GM21825 (cell line): ENCODE results near the gene PAGR1.
"Not testable (repeated sequence)": the region's sequence is repeated elsewhere in the genome, so short reads cannot be mapped to it uniquely, and the experiment has no call there.

Source experiments
- ATAC-seq: cut with Tn5 transposase; IDR thresholded peaks from one replicate; pipeline ENCODE4 v1.9.1; 2021; ENCODE audit warnings: mild to moderate bottlenecking, moderate library complexity; ENCODE audit not compliant: unreplicated experiment

PAGR1 gene

DNA sequence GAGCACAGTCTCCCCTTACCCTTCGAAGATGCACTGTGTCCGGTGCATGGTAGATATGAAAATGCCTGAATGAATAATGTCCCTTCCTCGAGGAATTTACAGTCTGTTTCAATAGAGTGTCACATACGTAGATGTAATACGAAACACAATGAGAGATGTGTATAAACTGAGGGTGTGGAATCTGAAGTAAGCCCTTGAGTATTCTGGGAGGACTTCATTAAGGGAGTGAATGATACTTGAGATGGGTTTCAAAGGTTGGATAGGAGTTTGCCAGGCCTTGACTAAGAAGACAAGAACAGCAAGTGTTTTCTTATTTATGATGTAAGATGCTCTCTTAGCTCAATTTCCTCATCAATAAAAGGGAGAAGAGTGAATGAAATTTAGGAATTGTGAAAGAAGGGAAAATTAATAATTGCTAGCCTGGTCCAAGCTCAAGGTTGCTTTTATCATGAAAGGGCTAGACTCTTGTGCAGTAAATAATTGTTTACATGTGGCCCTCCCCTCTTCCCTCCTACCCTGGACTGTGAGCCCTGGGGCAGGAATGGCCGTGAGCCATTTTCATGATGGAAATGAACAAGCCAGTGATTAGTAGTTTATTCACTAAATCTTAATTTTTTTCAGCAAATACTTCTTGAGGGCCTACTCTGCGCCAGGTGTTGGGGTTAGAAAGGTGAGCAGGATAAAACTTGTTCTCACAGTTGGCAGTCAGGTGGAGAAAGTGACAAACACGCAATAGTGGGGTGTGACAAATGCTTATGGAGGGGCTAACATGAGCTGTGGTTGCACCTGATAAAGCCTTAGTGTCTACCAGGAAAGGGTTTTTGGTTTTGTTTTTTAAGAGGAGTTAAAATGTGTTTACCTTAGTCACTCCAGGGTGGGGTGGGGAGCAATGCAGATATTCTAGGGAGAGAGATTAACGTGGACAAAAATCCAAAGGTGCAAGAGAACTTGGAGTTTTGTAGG, 23.8 kb upstream of the PAGR1 start:
- no peak for ATAC-seq

DNA sequence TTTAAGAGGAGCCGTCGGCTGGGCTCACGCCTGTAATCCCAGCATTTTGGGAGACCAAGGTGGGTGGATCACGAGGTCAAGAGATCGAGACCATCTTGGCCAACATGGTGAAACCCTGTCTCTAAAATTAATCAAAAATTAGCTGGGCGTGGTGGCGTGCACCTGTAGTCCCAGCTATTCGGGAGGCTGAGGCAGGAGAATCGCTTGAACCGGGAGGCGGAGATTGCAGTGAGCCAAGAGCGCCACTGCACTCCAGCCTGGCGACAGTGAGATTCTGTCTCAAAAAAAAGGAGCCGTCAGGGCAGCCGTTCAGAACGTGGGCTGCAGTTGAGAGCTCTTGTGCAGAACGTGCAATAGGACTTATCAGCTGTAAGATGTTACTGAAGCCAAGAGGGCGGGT, 22.8 kb upstream of the PAGR1 start:
- ATAC-seq, result not testable (repeated sequence)

DNA sequence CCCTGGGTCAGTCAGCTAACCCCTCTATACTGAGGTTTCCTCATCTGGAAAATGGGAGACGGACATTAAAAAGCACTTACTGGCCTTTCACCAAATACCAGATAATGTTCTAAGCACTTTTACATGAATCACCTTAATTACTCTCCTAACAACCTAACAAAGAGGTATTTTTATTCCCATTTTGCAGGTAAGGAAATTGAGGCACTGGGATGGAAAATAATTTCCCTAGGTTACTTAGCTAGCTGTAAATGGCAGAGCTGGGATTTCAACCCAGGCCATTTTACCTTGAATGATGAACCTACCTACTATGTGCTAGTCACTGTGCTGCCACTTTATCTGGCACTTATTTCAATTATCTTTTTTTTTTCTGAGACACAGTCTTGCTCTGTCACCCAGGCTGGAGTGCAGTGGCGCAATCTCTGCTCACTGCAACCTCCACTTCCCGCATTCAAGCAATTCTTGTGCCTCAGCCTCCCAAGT, 21.7 kb upstream of the PAGR1 start:
- no peak for ATAC-seq

DNA sequence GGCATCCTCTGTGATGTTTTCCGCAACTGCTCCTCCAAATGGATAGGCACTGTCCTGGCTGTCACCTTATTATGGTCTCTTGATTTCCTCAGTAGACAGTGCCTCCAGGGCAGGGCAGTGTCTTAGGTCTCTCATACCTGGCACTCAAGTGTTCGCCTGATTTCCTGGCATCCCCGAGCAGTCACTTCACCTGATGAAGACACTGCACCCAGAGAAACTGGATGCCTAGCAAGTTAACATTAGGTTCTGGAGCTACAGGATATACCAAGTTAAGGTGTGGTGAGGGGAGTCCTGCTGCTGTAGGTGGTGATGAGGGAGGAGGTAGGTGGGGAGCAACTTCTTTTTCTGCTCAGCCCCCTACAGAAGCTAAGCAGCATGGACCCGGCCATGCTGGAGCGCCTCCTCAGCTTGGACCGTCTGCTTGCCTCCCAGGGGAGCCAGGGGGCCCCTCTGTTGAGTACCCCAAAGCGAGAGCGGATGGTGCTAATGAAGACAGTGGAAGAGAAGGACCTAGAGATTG, 13.5 kb upstream of the PAGR1 start:
- no peak for ATAC-seq

DNA sequence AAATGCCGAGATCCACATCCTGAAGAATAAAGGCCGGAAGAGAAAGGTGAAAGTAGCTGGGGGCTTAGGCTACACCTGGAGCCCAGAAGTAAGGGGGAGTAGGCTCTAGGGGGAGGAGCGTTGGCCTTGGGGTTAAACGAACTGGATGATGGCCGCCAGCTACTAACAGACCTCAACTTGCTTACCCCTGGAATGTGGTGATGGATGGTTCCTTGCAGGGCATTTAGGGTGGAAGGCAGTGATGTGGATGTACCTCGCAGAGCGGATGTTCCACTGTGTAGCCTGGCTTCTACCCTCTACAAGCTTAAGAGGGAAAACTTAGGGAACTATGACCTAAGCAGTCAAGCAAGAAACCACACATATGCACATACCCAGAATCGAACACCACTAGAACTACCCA, 11.9 kb upstream of the PAGR1 start:
- ATAC-seq, result no peak

DNA sequence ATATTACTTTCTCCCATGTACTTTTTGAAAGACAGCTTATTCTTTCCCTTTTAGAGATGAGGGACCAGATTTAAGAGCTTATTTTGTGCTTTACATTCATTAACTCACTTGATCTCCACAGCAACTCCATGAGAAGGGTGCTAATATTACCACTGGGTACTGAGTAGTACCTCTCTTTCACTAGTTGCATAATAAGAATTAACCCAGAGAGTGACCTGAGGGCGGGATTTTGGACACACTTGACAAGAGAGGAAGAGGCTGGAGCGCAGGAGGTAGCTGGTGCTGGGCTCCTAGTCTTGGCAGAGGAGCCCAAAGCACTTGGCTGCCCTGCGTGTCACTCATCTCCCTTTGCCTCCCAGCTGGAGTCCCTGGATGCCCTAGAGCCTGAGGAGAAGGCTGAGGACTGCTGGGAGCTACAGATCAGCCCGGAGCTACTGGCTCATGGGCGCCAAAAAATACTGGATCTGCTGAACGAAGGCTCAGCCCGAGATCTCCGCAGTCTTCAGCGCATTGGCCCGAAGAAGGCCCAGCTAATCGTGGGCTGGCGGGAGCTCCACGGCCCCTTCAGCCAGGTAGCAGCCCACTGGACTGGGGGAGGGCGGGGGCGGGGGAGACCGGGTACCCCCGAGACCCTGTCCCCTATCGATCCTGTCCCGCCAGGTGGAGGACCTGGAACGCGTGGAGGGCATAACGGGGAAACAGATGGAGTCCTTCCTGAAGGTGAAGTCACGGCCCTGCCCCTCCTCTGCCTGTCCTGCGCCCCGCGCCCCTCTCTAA, 11.3 kb upstream of the PAGR1 start:
- ATAC-seq, result no peak

DNA sequence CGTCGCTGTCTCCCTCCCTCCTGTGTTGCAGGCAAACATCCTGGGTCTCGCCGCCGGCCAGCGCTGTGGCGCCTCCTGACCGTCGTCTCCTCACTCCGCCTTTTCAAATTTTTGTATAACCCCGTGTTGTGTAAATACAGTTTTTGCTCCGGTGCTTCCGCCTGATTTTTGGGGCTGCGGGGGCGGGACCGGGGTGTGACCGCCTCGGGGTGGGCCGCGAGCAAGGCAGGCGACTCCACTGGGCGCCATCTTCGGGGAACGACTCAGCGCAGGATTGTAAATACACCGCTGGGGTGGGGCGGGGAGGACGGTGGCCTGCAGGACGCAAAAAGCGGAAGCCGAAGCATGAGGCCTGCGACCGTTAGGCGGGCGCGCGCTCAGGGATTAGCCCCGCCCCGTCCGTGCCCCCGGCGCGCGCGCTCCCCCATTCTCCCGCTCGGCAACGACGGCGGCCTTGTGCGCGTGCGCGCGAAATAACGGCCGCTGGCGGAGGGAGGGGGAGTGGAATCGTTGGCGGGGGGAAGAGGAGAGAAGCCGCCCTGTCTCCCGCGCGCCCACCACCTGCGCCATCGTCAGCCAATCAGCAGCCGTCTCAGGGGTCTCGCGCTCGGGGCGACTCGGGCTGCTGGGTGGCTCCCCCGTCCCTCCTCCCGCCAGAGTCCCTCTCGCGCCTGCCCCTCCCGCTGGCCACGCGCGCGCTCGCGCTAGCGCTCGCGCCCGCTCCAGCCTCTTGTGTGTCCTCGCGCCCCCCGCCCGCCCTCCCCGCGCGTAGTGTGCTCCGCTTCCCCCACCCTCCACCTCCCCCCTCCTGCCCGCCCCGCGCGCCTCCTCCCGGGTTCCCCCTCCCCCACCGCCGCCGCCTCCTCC, 10.5 kb upstream of the PAGR1 start:
- peak; percentile 49 for ATAC-seq

DNA sequence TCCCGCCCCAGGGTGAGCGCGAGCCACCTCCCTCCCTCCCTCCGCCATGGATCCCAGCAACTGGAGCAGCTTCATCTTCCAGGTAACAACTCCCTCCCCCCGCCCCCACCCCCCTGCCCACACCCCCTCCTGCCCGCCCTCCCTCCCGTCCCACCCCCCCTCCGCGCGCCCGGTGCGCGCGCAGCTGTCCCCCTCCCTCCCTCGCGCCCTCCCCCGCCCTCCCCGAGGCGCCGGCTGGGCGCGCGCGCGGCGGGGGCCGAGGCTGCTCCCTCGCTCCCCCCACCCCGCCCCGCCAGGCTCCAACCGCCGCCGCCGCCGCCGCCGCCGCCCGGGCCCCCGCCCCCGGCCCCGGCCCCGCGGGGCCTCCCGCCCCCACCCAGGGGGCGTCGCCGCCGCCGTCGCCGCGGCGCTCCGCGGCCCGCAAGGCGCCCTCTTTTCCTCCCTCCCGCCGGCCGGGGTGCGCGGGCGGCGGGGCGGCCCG, 9.8 kb upstream of the PAGR1 start, which contains the start of gene MAZ:
Gene MAZ, plus strand, starts transcription at position 431 of the 481 bp plus-strand sequence. CDS start 173 bp downstream, outside the sequence.
- no peak for ATAC-seq

DNA sequence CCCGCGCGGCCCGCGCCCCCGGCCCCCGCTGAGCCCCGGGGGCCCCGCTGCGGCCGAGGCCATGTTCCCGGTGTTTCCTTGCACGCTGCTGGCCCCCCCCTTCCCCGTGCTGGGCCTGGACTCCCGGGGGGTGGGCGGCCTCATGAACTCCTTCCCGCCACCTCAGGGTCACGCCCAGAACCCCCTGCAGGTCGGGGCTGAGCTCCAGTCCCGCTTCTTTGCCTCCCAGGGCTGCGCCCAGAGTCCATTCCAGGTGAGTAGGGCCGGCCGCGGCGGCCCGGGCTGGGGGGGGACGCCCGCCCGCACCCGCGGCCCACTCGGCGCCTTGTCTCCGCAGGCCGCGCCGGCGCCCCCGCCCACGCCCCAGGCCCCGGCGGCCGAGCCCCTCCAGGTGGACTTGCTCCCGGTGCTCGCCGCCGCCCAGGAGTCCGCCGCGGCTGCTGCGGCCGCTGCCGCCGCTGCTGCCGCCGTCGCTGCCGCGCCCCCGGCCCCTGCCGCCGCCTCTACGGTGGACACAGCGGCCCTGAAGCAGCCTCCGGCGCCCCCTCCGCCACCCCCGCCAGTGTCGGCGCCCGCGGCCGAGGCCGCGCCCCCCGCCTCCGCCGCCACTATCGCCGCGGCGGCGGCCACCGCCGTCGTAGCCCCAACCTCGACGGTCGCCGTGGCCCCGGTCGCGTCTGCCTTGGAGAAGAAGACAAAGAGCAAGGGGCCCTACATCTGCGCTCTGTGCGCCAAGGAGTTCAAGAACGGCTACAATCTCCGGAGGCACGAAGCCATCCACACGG, 9.1 kb upstream of the PAGR1 start:
- ATAC-seq, result no peak

DNA sequence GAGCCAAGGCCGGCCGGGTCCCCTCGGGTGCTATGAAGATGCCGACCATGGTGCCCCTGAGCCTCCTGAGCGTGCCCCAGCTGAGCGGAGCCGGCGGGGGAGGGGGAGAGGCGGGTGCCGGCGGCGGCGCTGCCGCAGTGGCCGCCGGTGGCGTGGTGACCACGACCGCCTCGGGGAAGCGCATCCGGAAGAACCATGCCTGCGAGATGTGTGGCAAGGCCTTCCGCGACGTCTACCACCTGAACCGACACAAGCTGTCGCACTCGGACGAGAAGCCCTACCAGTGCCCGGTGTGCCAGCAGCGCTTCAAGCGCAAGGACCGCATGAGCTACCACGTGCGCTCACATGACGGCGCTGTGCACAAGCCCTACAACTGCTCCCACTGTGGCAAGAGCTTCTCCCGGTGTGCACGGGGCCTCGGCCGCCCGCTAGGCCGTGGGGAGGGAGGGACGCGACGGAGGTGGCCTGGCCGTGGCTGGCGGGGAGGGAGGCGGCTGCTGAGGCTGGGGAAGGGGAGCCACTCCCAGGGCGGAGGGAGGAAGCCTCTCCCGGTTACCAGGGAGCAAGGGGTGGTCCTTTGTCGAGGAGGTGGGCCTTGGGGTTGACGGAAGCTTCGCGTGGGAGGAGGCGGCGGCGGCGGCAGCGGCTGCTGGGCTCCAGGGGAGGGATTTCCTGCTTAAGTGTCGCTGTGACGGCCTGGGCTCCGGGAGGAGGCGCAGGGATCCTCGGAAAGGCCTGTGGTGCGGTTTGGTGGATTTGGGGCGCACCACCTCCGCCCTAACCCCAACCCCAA, 8.3 kb upstream of the PAGR1 start:
- ATAC-seq, result peak; percentile 27

DNA sequence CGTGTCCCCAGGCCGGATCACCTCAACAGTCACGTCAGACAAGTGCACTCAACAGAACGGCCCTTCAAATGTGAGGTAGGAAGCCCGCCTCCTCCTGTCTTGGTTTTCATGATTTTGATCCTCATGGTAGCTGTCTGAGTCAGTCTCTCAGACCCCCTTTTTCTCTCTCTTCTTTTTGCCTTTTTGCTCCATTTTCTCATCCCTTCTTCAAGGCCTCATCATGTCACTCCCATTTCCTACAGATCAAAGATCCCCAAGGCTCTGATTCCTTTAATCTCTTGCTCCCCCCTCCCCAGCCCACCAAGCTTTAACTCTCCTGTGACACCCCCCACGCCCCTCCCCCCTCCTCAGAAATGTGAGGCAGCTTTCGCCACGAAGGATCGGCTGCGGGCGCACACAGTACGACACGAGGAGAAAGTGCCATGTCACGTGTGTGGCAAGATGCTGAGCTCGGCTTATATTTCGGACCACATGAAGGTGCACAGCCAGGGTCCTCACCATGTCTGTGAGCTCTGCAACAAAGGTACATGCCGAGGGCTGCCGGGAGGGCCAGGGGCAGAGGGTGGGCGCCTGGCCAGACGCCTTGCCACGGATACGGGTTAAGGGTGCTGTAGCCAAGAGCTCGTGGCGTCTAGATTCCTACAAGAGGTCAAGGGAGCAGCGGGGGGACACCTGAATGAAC, 7.6 kb upstream of the PAGR1 start:
- no peak for ATAC-seq

DNA sequence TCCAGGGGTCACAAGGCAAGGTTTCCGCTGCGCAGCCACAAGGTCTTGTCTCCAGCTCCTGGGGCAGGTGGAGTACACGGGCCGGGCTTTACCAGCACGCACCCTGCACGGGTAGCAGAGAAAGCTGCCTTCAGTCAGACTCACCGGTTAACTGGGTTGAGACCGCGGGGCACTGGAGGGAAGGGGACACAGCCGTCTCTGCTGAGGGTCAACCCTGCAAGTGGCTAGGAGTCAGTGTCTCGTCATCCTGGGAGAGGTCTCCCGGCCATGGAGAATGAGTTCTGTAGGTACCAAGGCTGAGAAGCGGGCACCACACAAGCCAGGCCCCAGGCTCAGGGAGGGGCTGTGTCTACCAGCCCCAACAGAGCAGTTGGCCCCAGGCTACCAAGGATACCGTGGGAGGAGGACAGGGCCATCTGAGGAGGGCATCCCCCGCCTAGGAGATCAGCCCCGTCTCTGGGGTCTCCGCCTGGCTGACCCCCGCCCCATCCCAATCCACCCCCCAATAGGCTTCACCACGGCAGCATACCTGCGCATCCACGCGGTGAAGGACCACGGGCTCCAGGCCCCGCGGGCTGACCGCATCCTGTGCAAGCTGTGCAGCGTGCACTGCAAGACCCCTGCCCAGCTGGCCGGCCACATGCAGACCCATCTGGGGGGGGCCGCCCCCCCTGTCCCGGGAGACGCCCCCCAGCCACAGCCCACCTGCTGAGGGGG, 6.8 kb upstream of the PAGR1 start:
- ATAC-seq, result no peak

DNA sequence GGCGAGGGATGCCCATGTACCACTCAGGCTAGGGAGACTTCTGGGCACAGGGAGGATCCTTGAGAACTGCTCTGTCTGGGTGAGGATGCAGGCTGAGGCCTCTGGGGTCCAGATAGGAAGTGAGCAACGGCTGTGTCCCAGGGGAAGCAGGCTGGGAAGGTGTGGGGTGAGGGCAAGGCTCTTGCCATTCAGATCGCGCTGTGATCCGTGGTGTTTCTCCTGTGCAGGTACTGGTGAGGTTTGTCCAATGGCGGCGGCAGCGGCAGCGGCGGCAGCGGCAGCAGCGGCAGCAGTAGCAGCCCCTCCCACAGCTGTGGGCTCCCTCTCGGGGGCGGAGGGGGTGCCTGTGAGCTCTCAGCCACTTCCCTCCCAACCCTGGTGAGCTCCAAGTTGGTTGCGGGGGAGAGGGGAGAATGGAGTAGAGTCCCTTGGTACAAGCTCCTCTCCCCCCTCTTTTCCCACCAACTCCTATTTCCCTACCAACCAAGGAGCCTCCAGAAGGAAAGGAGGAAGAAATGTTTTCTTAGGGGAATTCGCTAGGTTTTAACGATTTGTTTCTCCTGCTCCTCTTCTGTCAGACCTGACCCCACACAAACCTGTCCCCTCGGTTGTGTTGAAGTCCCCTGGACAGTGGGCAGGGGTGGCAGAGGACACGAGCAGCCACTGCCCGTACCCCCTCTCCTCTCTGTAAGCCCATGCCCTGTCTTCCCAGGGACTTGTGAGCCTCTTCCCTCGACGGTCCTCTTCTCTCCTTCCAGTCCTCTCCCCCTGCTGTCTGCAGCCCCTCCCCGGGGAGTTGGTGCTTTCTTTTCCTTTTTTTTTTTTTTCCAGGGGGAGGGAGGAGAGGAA, 5.9 kb upstream of the PAGR1 start:
- ATAC-seq, result no peak

DNA sequence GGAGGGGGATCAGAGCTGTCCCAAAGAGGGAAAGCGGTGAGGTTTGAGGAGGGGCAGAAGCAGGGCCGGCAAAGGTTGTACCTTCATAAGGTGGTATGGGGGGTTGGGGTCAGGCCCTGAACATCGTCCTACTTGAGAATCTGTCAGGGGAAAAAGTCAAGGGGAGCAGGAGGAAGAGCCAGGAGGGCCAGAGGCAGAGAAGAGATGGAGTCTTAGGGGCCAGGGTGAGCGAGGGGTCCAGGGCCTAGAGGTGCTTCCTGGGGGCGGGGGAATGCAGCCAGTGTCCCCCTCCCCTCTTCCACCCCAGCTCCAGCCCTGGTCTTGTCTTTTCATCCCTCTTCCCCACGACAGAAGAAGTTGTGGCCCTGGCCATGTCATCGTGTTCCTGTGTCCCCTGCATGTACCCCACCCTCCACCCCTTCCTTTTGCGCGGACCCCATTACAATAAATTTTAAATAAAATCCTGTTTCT, 5.2 kb upstream of the PAGR1 start:
- no peak for ATAC-seq

DNA sequence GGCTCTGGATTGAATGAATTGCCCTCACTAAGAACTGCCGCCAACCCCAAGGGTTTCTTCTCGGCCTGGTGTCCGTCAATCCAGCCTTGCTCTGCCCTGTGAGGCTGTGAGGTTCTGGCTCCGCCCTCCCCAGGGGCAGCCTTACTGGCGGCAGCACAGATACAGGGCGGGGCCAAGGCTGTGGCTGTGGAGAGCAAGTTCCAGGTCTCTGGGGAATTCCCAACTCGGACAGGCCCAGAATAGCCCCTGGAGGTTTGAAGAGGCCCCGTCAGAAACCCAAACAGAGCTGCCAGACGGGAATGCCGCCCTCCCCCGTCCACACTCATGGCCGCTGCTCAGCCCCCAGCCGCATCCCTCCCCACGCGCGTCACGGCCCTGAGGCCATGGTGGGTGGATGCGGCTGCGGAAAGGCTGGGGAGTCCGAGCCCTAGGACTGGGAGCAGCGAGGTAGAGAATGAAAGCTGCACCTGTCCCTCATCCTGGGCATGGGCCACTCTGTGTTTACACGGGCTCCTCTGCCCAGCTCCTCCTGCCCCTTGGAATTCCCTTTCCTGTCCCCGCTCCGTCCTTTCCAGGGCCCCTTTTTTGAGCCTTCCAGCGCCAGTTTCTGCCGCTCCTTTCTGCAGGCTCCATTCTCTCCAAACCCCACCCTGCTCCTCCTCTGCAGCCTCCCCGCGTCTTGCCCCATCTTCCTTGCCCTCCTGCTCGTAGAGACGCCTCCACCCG, 4.6 kb upstream of the PAGR1 start:
- peak; percentile 29 for ATAC-seq
